Activated naive CD8-positive, alpha-beta T cell treated with anti-CD3 and anti-CD28 coated beads, Interleukin-2, amount 50 U/mL, for 24 hours (primary cell): ENCODE results near the gene SIRPD.

ENCODE experiments used
- ATAC-seq: fragments of 150-1000 bp; cut with Tn5 transposase; one replicate; pipeline ENCODE4 v1.10.0; 2021
- DNase-seq: peaks from one replicate; pipeline ENCODE4 v3.0.0; 2021
- H3K27ac Mint-ChIP-seq: one replicate; pipeline ENCODE4 v1.8.0; 2021; ENCODE audit warnings: mild to moderate bottlenecking, mixed read lengths
- H3K27me3 Mint-ChIP-seq: one replicate; pipeline ENCODE4 v1.8.0; 2021; ENCODE audit warnings: mixed read lengths
- H3K36me3 Mint-ChIP-seq: one replicate; pipeline ENCODE4 v1.8.0; 2021; ENCODE audit warnings: low read depth, mixed read lengths
- H3K4me1 Mint-ChIP-seq: one replicate; pipeline ENCODE4 v1.8.0; 2021; ENCODE audit warnings: mixed read lengths
- H3K4me3 Mint-ChIP-seq: one replicate; pipeline ENCODE4 v1.8.0; 2021; ENCODE audit warnings: mild to moderate bottlenecking, moderate library complexity, mixed read lengths
- H3K9me3 Mint-ChIP-seq: one replicate; pipeline ENCODE4 v1.8.0; 2021; ENCODE audit warnings: mixed read lengths

The SIRPD gene

DNA sequence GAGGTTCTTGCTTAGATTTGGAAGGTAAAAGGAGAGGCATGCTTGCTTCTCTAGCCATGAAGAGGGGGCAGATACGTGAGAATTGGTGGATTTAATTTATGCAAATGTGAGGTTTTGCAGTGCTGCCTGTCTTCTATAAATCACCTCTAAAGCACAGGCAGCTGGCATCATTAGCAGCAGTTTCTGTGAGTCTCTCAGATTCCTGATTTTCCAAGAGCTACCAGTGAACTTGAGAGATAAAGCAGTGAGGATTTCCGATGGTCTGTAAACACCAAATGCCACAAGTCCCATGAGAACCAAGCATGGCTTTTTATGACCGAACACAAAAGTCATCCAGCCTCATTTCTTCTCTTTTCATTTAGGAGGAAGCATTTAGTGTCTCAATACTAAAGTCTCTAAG is 63.1 kb downstream of the SIRPD start:
- Mint-ChIP-seq H3K27me3 (peaks cover 23% of the 10 kb centered on the region), H3K4me3 (no peak overlapping the region), H3K9me3 (no peaks in the 10 kb centered on the region), H3K27ac (no peak overlapping the region), H3K4me1 (peaks cover 10% of the 10 kb centered on the region), H3K36me3 (no peaks in the 10 kb centered on the region)
- no peak for ATAC-seq
- DNase-seq = no peak

DNA sequence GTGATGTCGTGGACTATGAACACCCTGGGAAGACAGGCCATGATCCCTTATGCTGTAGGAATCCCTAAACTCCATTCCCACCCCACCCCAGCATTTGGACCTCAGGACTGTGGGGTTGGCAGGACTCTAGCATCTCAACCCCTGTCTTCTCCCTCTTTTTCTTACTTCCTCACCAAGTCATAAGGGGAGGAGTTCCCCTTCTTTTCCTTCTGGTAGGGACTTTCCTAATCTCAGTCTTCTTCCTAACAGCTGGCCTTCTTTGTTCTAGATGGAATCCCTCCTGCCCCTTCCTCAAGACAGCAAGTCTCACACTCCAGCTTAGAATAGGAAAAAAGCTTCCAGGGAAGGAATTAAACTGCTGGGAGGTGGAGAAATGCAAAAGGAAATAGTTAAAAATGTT is 64.0 kb downstream of the SIRPD start:
- H3K27ac Mint-ChIP-seq = no peak overlapping the region
- peaks cover 24% of the 10 kb centered on the region for H3K27me3 Mint-ChIP-seq
- H3K4me3 Mint-ChIP-seq = no peak overlapping the region
- no peak for DNase-seq
- no peak for ATAC-seq
- no peaks in the 10 kb centered on the region for H3K36me3 Mint-ChIP-seq
- peaks cover 10% of the 10 kb centered on the region for H3K4me1 Mint-ChIP-seq
- no peaks in the 10 kb centered on the region for H3K9me3 Mint-ChIP-seq

DNA sequence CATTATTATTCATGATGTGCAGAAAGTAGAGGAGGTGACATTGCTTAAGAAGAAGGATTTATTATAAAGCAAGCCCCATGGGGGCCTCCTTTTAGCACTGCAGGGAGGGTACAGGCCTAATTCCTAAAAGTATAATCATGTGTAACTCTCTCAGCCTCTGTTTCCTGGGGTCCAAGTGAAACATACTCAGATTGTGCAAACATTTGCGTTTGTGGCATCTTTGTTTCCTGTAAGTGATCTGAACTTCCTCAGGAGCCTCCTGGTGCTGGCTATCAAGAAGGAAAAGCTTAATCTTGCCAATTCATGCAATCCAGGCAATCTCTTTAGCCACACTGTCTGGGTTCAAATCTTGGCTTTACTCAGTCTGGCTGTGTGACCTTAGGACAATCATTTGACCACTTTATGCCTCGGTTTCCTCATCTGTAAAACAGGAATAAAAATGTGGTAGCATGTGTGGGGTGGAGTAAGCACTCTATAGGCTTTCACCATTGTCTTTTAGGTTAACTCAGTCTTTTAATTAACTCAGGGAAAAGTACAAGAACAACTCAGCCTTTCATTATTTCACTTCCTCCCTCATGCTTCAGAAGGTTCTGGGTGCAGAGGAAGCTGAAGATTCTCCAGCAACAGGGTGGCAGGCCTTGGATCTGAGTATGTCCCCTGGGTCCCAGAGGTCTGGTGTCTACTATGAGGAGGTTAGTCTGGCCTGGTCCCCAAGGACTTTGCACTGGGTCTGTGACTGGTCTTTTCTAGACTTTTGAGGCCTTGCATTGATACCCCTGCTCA is 65.5 kb downstream of the SIRPD start:
- no peaks in the 10 kb centered on the region for H3K36me3 Mint-ChIP-seq
- peaks cover 10% of the 10 kb centered on the region for H3K4me1 Mint-ChIP-seq
- no peak for ATAC-seq
- no peak for DNase-seq
- H3K4me3 Mint-ChIP-seq = no peak overlapping the region
- peaks cover 20% of the 10 kb centered on the region for H3K27me3 Mint-ChIP-seq
- no peak overlapping the region for H3K27ac Mint-ChIP-seq
- H3K9me3 Mint-ChIP-seq = no peaks in the 10 kb centered on the region

DNA sequence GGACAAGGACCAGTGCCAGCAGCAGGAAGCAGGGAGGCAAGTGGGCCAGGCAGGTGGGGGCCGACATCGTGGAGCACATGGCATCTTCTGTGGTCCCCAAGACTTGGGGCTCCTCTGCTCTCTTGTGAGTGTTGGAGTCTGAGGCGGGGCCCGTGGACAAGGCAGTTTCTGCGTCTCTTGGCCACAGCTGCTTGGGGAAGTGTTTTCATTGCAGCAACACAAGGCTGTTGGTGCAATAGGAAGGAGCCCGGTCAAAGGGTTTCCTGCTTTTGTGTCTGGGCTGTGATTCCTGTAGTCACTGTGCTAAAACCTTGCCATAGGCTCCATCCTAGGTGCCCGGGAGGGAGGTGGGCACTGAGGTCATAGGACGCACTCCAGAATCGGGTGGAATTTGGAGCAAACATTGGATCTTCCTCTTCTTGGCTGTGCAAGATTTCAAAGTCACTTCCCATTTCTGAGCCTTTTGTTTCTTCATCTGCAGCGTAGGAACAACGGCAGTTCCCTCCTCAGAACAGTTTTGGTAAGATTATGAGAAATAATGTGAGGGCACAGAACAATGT is 66.1 kb downstream of the SIRPD start, which contains the start of gene SIRPB2:
TSS of gene SIRPB2 (minus strand) at position 140 of the 560 bp plus-strand sequence. CDS start at position 79, 61 bp downstream.
- Mint-ChIP-seq H3K27ac (no peak within 1 kb of the TSS), H3K4me1 (peaks cover 10% of the 10 kb centered on the region), H3K36me3 (no peaks in the 10 kb centered on the region), H3K4me3 (no peak within 1 kb of the TSS), H3K27me3 (peaks cover 18% of the 10 kb centered on the region), H3K9me3 (no peaks in the 10 kb centered on the region)
- ATAC-seq = no peak
- no peak for DNase-seq

DNA sequence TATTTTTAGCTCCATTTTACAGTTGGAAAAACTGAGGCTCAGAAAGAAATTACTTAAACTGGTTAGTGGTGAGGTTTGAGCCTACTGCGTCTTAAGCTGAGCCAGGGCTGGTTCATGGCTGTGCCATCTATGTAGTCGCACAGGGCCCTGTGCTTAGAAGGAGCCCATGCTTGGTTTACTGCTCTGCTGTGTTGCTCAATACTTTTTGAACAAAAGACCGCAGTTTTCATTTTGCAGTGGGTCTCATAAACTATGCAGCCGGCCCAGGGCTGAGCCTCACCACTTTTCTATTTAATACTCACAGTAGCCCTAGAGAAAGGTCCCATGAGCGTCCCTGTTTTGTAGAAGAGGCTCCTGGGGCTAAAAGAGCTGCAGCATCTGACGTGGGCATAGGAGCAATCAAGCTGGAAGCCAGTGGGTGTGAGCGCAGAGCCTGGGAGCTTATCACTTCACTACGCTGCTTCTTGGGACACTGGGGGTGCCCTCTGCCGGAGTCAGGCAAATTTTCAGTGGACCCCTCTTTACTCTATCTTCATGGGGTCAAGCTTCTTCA is 66.8 kb downstream of the SIRPD start:
- no peak for ATAC-seq

DNA sequence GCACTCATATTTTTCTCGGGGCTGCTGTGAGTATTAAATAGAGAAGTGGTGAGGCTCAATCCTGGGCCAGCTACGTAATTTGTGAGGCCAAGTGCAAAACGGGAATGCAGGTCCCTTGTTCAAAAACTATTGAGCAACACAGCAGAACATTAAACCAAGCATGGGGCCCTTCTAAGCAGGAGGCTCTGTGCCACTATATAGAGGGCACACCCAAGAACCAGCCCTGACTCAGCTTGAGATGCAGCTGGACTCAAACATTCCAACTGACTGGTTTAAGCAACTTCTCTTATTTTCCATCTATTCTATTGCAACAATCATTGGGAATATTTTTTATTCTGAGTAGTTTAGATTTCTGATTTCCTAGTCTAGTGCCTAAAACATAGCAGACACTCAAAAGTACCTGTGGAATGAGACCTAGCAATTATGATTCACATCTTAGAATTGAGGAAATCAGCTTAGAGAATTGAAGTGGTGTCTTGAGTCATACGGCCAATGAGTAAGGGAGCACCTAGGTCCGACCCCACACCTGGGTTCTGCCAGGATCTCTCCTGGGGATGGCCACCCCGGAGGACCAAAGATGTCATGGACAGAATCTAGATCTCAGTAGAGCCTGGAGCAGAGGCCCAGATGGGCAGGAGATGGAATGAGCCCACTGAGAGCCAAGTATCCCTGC is 67.6 kb downstream of the SIRPD start:
- no peak for DNase-seq

More for the DNA sequence above, 66.8 kb downstream of the SIRPD start:
- Mint-ChIP-seq H3K27me3 (peaks cover 14% of the 10 kb centered on the region), H3K27ac (no peak overlapping the region), H3K9me3 (no peaks in the 10 kb centered on the region), H3K36me3 (no peaks in the 10 kb centered on the region), H3K4me3 (no peak overlapping the region), H3K4me1 (peaks cover 10% of the 10 kb centered on the region)
- no peak for DNase-seq

DNA sequence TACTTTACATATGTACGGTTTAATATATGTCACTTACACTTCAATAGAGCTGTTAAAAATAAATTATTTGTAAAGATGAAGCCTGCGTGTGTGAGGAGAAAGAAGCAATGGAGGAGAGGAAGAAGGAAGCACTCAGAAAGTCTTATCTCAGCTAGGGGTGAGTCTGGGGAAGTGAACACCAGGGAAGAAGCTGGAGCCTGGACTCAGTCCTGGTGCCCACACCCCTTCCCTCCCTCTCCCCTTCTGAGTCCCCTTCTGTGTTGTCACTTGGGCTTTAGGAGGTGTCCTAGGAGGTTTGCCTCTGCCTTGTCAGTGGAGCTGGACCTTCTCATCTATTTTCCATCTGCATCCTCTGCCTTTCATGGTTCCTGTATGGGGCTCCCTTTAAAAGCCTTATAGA is 68.2 kb downstream of the SIRPD start:
- DNase-seq = no peak
- peaks cover 20% of the 10 kb centered on the region for H3K27me3 Mint-ChIP-seq
- no peak for ATAC-seq
- no peak overlapping the region for H3K4me3 Mint-ChIP-seq
- H3K4me1 Mint-ChIP-seq = peaks cover 10% of the 10 kb centered on the region
- no peaks in the 10 kb centered on the region for H3K9me3 Mint-ChIP-seq
- H3K27ac Mint-ChIP-seq = no peak overlapping the region
- H3K36me3 Mint-ChIP-seq = no peaks in the 10 kb centered on the region

More for the DNA sequence above, 67.6 kb downstream of the SIRPD start:
- Mint-ChIP-seq H3K27me3 (peaks cover 17% of the 10 kb centered on the region), H3K4me1 (peaks cover 10% of the 10 kb centered on the region), H3K36me3 (no peaks in the 10 kb centered on the region), H3K27ac (no peak overlapping the region), H3K9me3 (no peaks in the 10 kb centered on the region), H3K4me3 (no peak overlapping the region)
- ATAC-seq = no peak

DNA sequence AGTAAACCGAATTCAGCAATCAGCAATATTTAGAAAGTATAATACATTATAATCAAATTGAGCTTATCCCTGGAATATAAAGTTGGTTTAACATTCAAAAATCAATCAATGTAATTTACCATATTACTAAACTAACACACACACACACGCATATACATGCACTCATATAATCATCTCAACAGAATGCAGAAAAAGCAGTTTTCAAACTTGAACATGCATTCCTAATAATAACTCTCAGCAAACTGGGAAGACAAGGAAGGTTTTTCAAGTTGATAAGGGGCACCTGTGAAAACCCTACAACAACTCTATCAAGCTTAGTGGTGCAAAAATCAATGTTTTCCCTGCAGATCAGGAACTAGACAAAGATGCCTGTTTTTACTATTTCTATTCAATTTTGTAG is 70.9 kb downstream of the SIRPD start:
- Mint-ChIP-seq H3K4me3 (no peak overlapping the region), H3K36me3 (no peaks in the 10 kb centered on the region), H3K4me1 (no peaks in the 10 kb centered on the region), H3K27me3 (peaks cover 37% of the 10 kb centered on the region), H3K9me3 (no peaks in the 10 kb centered on the region), H3K27ac (no peak overlapping the region)
- DNase-seq (no peak), ATAC-seq (no peak)

DNA sequence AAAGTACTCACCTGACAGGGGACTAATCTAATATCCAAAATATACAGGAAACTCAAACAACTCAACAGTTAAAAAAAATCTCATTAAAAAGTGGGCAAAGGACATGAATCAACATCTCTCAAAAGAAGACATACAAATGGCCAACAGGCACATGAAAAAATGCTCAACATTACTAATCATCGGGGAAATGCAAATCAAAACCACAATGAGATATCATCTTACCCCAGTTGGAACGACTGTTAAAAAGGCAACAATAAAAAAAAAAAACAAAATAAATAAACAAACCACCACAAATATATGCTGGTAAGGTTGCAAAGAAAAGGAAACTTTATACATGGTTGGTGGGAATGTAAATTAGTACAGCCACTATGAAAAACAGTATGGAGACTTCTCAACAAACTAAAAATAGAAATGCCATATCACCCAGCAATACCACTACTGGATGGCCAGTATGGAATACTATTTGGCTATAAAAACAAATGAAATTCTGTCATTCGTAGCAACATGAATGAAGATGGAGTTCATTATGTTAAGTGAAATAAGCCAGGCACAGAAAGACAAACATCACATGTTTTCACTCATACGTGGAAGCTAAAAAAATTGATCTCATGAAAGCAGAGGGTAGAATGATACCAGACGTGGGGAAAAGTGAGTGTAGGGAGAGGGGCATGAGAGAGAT is 72.9 kb downstream of the SIRPD start:
- peaks cover 42% of the 10 kb centered on the region for H3K27me3 Mint-ChIP-seq
- no peaks in the 10 kb centered on the region for H3K9me3 Mint-ChIP-seq
- DNase-seq = no peak
- H3K27ac Mint-ChIP-seq = no peak overlapping the region
- H3K4me3 Mint-ChIP-seq = no peak overlapping the region
- ATAC-seq = no peak
- H3K36me3 Mint-ChIP-seq = no peaks in the 10 kb centered on the region
- H3K4me1 Mint-ChIP-seq = no peaks in the 10 kb centered on the region
